ENCODE data around the gene ADAM12.

DNA sequence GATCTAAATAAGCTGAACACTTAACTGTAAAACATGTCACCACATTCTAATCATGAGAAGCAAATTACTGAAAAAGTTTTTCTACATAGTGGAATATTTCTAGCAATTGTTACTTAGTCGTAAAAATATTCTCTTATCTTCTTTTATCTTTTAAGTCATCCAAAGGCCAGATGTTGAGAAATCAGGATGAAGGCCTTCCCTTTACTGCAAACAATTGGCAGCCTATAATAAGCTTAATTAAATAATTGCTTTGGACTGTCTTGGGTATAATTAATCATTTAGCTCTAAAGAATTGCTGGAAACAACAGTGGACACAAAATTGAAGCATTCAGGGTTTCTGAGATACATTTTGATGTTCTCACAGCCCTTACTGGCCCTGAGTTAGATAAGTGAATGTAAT lies 265.4 kb downstream of the ADAM12 start:
- TF ChIP-seq, protein P1, sequence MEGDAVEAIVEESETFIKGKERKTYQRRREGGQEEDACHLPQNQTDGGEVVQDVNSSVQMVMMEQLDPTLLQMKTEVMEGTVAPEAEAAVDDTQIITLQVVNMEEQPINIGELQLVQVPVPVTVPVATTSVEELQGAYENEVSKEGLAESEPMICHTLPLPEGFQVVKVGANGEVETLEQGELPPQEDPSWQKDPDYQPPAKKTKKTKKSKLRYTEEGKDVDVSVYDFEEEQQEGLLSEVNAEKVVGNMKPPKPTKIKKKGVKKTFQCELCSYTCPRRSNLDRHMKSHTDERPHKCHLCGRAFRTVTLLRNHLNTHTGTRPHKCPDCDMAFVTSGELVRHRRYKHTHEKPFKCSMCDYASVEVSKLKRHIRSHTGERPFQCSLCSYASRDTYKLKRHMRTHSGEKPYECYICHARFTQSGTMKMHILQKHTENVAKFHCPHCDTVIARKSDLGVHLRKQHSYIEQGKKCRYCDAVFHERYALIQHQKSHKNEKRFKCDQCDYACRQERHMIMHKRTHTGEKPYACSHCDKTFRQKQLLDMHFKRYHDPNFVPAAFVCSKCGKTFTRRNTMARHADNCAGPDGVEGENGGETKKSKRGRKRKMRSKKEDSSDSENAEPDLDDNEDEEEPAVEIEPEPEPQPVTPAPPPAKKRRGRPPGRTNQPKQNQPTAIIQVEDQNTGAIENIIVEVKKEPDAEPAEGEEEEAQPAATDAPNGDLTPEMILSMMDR (IDR thresholded peaks at IDR 0.05), result no peak
- TF ChIP-seq POLR2A (IDR thresholded peaks at IDR 0.05; ENCODE audit: low read depth) (no peak), EP300 (IDR thresholded peaks at IDR 0.05) (no peak), POLR2AphosphoS5 (IDR thresholded peaks at IDR 0.05) (no peak)
